ENCODE results near the gene PHIP. TPM values are rescaled to one million over a fixed set of nuclear protein-coding genes. Genes with fewer than 3 reads are reported as not detected.
A peak's percentile ranks its signal among the peaks of the same experiment; 100 is the strongest.

Gene PHIP
- total and polyA plus RNA-seq, 9 of the 15 experiments (the other 6 are each of a cell fraction or from before 2014, with no cell fraction given), result 8.1 to 36.3 (median 16.5) TPM

DNA sequence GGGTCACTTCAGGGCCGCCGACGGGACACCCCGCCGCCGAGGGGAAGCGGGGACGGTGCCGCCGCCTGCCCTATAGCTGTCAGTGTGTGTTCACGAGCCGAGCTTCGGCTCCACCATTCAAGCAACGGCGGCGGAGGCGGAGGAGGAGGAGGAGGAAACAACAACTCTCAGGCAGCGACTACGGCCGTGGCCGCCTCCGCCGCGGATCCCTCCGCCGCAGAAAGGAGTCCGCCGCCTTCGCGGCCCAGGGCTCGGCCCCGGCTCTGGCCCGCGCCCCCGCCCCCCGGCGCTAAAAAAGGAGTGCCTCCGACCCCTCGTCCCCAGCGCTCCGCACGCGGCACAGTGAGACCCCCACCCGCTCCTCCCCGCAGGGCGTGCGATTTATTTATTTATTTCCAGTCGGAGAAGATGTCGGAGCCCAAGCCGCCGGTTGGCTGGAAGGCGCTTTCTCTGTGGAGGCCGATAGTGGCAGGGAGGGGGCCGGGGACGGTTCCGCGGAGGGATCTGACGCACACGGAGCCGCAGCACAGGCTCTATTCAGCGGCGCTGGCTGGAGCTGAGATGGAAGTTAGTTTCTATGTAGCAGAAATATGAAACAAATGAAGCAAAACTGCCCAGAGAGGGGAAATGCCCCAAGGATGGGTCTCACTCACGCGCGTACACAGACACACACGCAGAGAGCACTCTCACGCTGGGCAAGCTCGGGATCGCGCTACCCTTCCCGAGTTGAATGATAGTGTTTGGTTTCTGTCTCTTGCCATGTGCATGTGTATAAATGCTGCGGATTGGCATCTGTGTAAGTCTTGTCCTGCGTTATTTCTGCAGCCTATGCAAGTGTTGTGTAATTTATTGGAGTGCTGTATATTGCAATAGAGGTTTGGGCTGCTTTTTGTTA, at the start of gene PHIP (continued):
- TF ChIP-seq, protein P1, sequence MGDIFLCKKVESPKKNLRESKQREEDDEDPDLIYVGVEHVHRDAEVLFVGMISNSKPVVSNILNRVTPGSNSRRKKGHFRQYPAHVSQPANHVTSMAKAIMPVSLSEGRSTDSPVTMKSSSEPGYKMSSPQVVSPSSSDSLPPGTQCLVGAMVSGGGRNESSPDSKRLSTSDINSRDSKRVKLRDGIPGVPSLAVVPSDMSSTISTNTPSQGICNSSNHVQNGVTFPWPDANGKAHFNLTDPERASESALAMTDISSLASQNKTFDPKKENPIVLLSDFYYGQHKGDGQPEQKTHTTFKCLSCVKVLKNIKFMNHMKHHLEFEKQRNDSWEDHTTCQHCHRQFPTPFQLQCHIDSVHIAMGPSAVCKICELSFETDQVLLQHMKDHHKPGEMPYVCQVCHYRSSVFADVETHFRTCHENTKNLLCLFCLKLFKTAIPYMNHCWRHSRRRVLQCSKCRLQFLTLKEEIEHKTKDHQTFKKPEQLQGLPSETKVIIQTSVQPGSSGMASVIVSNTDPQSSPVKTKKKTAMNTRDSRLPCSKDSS (IDR thresholded peaks at IDR 0.05; ENCODE audit: low read depth, partially characterized antibody), result no peak
- no peak for TF ChIP-seq FOS (IDR thresholded peaks at IDR 0.05; ENCODE audit: extremely low read depth, insufficient read length)
- peak; percentile 89 for TF ChIP-seq CEBPB (tag; IDR thresholded peaks at IDR 0.05)
- 0 out of 2 replicates have a peak, but pooled peaks have one; percentile 19 for TF ChIP-seq RAD51 (IDR thresholded peaks at IDR 0.05; ENCODE audit: borderline replicate concordance, low read depth)
- TF ChIP-seq BHLHE40 (IDR thresholded peaks at IDR 0.05; ENCODE audit: low read length), result no peak
- TF ChIP-seq TCFL5 (CRISPR knock-in tag; conservative IDR thresholded peaks at IDR 0.05), result no peak
- no peak for TF ChIP-seq NFATC3 (IDR thresholded peaks at IDR 0.05)
- peak; percentile 77; the same call in 1 of the 2 replicates for TF ChIP-seq POLR2AphosphoS2 (IDR thresholded peaks at IDR 0.05; ENCODE audit: low read length)
- no peak for TF ChIP-seq ZNF780A (CRISPR knock-in tag; IDR thresholded peaks at IDR 0.05)
- peak in 1 of 2 experiments; percentile 71; a peak in 2 of 4 replicates for TF ChIP-seq TBL1XR1 (IDR thresholded peaks at IDR 0.05; ENCODE audit: low read length in 2 of 2)
- no peak for TF ChIP-seq PHTF2 (CRISPR knock-in tag; IDR thresholded peaks at IDR 0.05)
- TF ChIP-seq, protein P2, sequence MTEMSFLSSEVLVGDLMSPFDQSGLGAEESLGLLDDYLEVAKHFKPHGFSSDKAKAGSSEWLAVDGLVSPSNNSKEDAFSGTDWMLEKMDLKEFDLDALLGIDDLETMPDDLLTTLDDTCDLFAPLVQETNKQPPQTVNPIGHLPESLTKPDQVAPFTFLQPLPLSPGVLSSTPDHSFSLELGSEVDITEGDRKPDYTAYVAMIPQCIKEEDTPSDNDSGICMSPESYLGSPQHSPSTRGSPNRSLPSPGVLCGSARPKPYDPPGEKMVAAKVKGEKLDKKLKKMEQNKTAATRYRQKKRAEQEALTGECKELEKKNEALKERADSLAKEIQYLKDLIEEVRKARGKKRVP (CRISPR knock-in tag; IDR thresholded peaks at IDR 0.05), result no peak
- TF ChIP-seq RCOR1 (IDR thresholded peaks at IDR 0.05; ENCODE audit: borderline replicate concordance in 1 of 2, low read depth in 2 of 2, low read length in 2 of 2), result 0 out of 4 replicates have a peak, but pooled peaks of 1 of the 2 experiments have one; percentile 36
- no peak for TF ChIP-seq ZNF184 (CRISPR knock-in tag; IDR thresholded peaks at IDR 0.05)
- TF ChIP-seq FUS (optimal IDR thresholded peaks at IDR 0.05; ENCODE audit: low read depth, low read length), result no peak
- TF ChIP-seq MYBL2 (IDR thresholded peaks at IDR 0.05; ENCODE audit: low read depth), result no peak
- no peak for TF ChIP-seq MYBL2 (CRISPR knock-in tag; IDR thresholded peaks at IDR 0.05; ENCODE audit: borderline replicate concordance)
- no peak; the same call in 1 of the 2 replicates for TF ChIP-seq SMARCE1 (IDR thresholded peaks at IDR 0.05)
- TF ChIP-seq ZNF644 (tag; IDR thresholded peaks at IDR 0.05; ENCODE audit: low read depth), result no peak
- TF ChIP-seq, protein P3, sequence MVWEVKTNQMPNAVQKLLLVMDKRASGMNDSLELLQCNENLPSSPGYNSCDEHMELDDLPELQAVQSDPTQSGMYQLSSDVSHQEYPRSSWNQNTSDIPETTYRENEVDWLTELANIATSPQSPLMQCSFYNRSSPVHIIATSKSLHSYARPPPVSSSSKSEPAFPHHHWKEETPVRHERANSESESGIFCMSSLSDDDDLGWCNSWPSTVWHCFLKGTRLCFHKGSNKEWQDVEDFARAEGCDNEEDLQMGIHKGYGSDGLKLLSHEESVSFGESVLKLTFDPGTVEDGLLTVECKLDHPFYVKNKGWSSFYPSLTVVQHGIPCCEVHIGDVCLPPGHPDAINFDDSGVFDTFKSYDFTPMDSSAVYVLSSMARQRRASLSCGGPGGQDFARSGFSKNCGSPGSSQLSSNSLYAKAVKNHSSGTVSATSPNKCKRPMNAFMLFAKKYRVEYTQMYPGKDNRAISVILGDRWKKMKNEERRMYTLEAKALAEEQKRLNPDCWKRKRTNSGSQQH (CRISPR knock-in tag; IDR thresholded peaks at IDR 0.05), result no peak
- TF ChIP-seq ATF1 (CRISPR knock-in tag; IDR thresholded peaks at IDR 0.05), result no peak
- TF ChIP-seq ATF1 (tag; IDR thresholded peaks at IDR 0.05), result peak; percentile 93
- TF ChIP-seq ZNF561 (CRISPR knock-in tag; conservative IDR thresholded peaks at IDR 0.05), result no peak
- no peak; the same call in 1 of the 2 replicates for TF ChIP-seq ZNF76 (CRISPR knock-in tag; IDR thresholded peaks at IDR 0.05; ENCODE audit: borderline replicate concordance)
- TF ChIP-seq KDM5B (IDR thresholded peaks at IDR 0.05; ENCODE audit: insufficient replicate concordance, low read depth, low read length), result peak; percentile 87
- no peak for TF ChIP-seq ZFP1 (CRISPR knock-in tag; IDR thresholded peaks at IDR 0.05)
- TF ChIP-seq MTA3 (IDR thresholded peaks at IDR 0.05; ENCODE audit: borderline replicate concordance), result peak; percentile 50; the same call in 1 of the 2 replicates

All from K562 (cell line).